Measurements from ENCODE around the gene RTCA. TPM values are rescaled to one million over a fixed set of nuclear protein-coding genes. Genes with fewer than 3 reads are reported as not detected.

The RTCA gene
- total and polyA plus RNA-seq, 4 donors: 11.2 to 18.9 (median 15.1) TPM

- Histone ChIP-seq H3K9me3 (ENCODE audit: control insufficient read depth in 4 of 4, low read length in 3 of 4) (no peaks in the 10 kb centered on the region), H3K27ac (ENCODE audit: low read depth in 1 of 2, low read length in 2 of 2) (no peak overlapping the region), H3K36me3 (ENCODE audit: control insufficient read depth in 4 of 4, insufficient read depth in 3 of 4, low read depth in 1 of 4, low read length in 3 of 4) (peaks cover 12 to 56% (median 49%) of the 10 kb centered on the region in 4 donors), H3K4me1 (ENCODE audit: control insufficient read depth in 4 of 4, insufficient read depth in 4 of 4, low read length in 3 of 4) (no peaks in the 10 kb centered on the region), H3K4me3 (ENCODE audit: low read depth in 1 of 3, low read length in 3 of 3) (no peak overlapping the region), H3K9ac (ENCODE audit: low read depth in 1 of 2, low read length in 2 of 2) (no peak overlapping the region), H3K27me3 (ENCODE audit: control insufficient read depth in 4 of 4, insufficient read depth in 4 of 4, low read length in 3 of 4) (no peaks in the 10 kb centered on the region)
- no peak for TF ChIP-seq ATF3 (IDR thresholded peaks at IDR 0.05)
- no peak for TF ChIP-seq HNF4A (conservative IDR thresholded peaks at IDR 0.05)
- TF ChIP-seq FOXA2 (IDR thresholded peaks at IDR 0.05): no peak
- TF ChIP-seq SP1 (IDR thresholded peaks at IDR 0.05): no peak
- TF ChIP-seq ZBTB33 (IDR thresholded peaks at IDR 0.05): no peak
- TF ChIP-seq JUND (IDR thresholded peaks at IDR 0.05): no peak
- TF ChIP-seq CTCF (IDR thresholded peaks at IDR 0.05; ENCODE audit: low read depth, low read length, missing input control): no peak
- TF ChIP-seq TAF1 (conservative IDR thresholded peaks at IDR 0.05): no peak
- TF ChIP-seq NR2F2 (IDR thresholded peaks at IDR 0.05): no peak
- no peak for DNase-seq (ENCODE audit: low spot score)
- 69% methylated on average over 2 of the region's 2 CpGs for WGBS
Observed at GRCh38 chr1:100279954-100280682, 14.1 kb downstream of the RTCA start.

DNA sequence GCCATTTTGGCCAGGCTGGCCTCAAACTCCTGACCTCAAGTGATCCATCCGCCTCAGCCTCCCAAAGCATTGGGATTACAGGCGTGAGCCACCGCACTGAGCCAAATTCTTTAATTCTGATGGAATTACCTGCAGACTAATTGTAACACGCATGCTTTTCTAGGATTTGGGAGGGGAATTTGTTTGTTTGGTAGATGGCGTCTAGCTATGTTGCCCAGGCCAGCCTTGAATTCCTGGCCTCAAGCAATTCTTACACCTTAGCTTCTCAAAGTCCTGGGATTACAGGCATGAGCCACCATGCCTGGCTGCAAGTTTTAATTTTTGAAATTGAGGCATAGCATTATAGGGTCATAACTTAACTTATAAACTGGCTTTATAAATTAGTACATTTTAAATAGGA, 18.6 kb downstream of the RTCA start:
- H3K4me3 ChIP-seq (ENCODE audit: low read depth in 1 of 3, low read length in 3 of 3): no peak overlapping the region
- H3K4me1 ChIP-seq (ENCODE audit: control insufficient read depth in 4 of 4, insufficient read depth in 4 of 4, low read length in 3 of 4): no peaks in the 10 kb centered on the region
- no peak for DNase-seq (ENCODE audit: low spot score)
- H3K9me3 ChIP-seq (ENCODE audit: control insufficient read depth in 4 of 4, low read length in 3 of 4): no peaks in the 10 kb centered on the region
- H3K27me3 ChIP-seq (ENCODE audit: control insufficient read depth in 4 of 4, insufficient read depth in 4 of 4, low read length in 3 of 4): no peaks in the 10 kb centered on the region
- 97% methylated on average over 5 of the region's 5 CpGs for WGBS
- no peak overlapping the region for H3K27ac ChIP-seq (ENCODE audit: low read depth in 1 of 2, low read length in 2 of 2)
- no peak overlapping the region for H3K9ac ChIP-seq (ENCODE audit: low read depth in 1 of 2, low read length in 2 of 2)
- no peak for TF ChIP-seq SP1 (IDR thresholded peaks at IDR 0.05)
- TF ChIP-seq NR2F2 (IDR thresholded peaks at IDR 0.05): no peak
- TF ChIP-seq RAD21 (IDR thresholded peaks at IDR 0.05): no peak
- no peak for TF ChIP-seq ZBTB33 (IDR thresholded peaks at IDR 0.05)
- TF ChIP-seq FOXA2 (IDR thresholded peaks at IDR 0.05): no peak
- TF ChIP-seq TAF1 (conservative IDR thresholded peaks at IDR 0.05): no peak
- TF ChIP-seq, protein P1, sequence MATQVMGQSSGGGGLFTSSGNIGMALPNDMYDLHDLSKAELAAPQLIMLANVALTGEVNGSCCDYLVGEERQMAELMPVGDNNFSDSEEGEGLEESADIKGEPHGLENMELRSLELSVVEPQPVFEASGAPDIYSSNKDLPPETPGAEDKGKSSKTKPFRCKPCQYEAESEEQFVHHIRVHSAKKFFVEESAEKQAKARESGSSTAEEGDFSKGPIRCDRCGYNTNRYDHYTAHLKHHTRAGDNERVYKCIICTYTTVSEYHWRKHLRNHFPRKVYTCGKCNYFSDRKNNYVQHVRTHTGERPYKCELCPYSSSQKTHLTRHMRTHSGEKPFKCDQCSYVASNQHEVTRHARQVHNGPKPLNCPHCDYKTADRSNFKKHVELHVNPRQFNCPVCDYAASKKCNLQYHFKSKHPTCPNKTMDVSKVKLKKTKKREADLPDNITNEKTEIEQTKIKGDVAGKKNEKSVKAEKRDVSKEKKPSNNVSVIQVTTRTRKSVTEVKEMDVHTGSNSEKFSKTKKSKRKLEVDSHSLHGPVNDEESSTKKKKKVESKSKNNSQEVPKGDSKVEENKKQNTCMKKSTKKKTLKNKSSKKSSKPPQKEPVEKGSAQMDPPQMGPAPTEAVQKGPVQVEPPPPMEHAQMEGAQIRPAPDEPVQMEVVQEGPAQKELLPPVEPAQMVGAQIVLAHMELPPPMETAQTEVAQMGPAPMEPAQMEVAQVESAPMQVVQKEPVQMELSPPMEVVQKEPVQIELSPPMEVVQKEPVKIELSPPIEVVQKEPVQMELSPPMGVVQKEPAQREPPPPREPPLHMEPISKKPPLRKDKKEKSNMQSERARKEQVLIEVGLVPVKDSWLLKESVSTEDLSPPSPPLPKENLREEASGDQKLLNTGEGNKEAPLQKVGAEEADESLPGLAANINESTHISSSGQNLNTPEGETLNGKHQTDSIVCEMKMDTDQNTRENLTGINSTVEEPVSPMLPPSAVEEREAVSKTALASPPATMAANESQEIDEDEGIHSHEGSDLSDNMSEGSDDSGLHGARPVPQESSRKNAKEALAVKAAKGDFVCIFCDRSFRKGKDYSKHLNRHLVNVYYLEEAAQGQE (IDR thresholded peaks at IDR 0.05): no peak
- no peak for TF ChIP-seq RXRA (IDR thresholded peaks at IDR 0.05)
- TF ChIP-seq HNF4G (IDR thresholded peaks at IDR 0.05): no peak
- no peak for TF ChIP-seq ATF3 (IDR thresholded peaks at IDR 0.05)
- TF ChIP-seq FOXA1 (IDR thresholded peaks at IDR 0.05): no peak
- peaks cover 14 to 53% (median 37%) of the 10 kb centered on the region in 4 donors for H3K36me3 ChIP-seq (ENCODE audit: control insufficient read depth in 4 of 4, insufficient read depth in 3 of 4, low read depth in 1 of 4, low read length in 3 of 4)
